Thyroid gland (tissue), 4 donors: ENCODE results near the gene ZNF740. TPM values are rescaled to one million over a fixed set of nuclear protein-coding genes. Genes with fewer than 3 reads are reported as not detected.

Experiments used
- DNase-seq, 2 donors: peaks; one replicate each; pipeline ENCODE4 v3.0.0-alpha.2; 2019
- H3K27ac ChIP-seq, 3 donors: fragments of 200-600 bp; sonication (generic); 1 replicate in 2 of 3; 2 replicates in 1 of 3; pipeline ENCODE4 v1.5.1; 2016 to 2019; ENCODE audit warnings: mild to moderate bottlenecking in 1 of 3, moderate library complexity in 1 of 3
- H3K27me3 ChIP-seq: fragments of 200-600 bp; sonication (generic); one replicate; pipeline ENCODE4 v1.5.1; 2019
- H3K36me3 ChIP-seq, 2 donors: fragments of 200-600 bp; sonication (generic); one replicate each; pipeline ENCODE4 v1.5.1; 2016 to 2019
- H3K4me1 ChIP-seq, 2 donors: fragments of 200-600 bp; sonication (generic); one replicate each; pipeline ENCODE4 v1.5.1; 2017 to 2019
- H3K4me3 ChIP-seq, 3 donors: fragments of 200-600 bp; sonication (generic); replicated peaks in 1 of 3; 1 replicate in 2 of 3; 2 replicates in 1 of 3; pipeline ENCODE4 v1.5.1; 2016; ENCODE audit warnings: mild to moderate bottlenecking in 1 of 3
- H3K9me3 ChIP-seq: fragments of 200-600 bp; sonication (generic); one replicate; pipeline ENCODE4 v1.5.1; 2017
- CTCF ChIP-seq, 6 experiments: fragments of 200-600 bp in 3 of 6; fragments of 450-650 bp in 3 of 6; sonication (generic) in 3 of 6; IDR thresholded peaks; one replicate each; pipeline ENCODE4 v1.5.1; 2016 to 2019; ENCODE audit warnings: antibody characterized with exemption in 6 of 6, mild to moderate bottlenecking in 2 of 6, inconsistent platforms in 1 of 6, moderate library complexity in 1 of 6
- POLR2A ChIP-seq, 2 donors: fragments of 450-650 bp; IDR thresholded peaks; one replicate each; pipeline ENCODE4 v1.6.1; 2017; ENCODE audit warnings: antibody characterized with exemption in 2 of 2, mild to moderate bottlenecking in 2 of 2, moderate library complexity in 1 of 2
- WGBS, 2 donors: methylation state at CpG; one replicate each; pipeline ENCODE4 v1.1.5; 2017; 5-methylcytosine and 5-hydroxymethylcytosine counted together
- intact Hi-C: fragments of 100-400 bp; cut with DNase I; formaldehyde crosslinking; loops from one replicate; pipeline ENCODE4 v1.15.1; 2023
- total RNA-seq, 4 donors: library from RNA; depleted of rRNA; stranded (reverse); fragments of >200 nt; gene quantifications; one replicate each; pipeline ENCODE4 v1.2.3, GENCODE V29; 2016

The ZNF740 gene
- total RNA-seq, 4 donors from 2014 or later, result 16.5 to 22.8 (median 20.6) TPM

- Histone ChIP-seq H3K4me3 (peak overlapping the region in 1 of 3 donors; percentile 9), H3K27ac (peak overlapping the region in 1 of 3 donors; percentile 34), H3K36me3 (no peaks in the 10 kb centered on the region), H3K4me1 (peaks cover 7 to 13% of the 10 kb centered on the region in 2 donors), H3K9me3 (no peaks in the 10 kb centered on the region), H3K27me3 (no peaks in the 10 kb centered on the region)
- TF ChIP-seq POLR2A (IDR thresholded peaks at IDR 0.05), result no peak
- no peak for TF ChIP-seq CTCF (IDR thresholded peaks at IDR 0.05)
- intact Hi-C loops, result loop anchor here (5.0 to 10.0 kb wide), 2 partner anchors 35 to 132 kb away; no protein-coding TSS in a partner anchor
- 64 to 74% methylated on average over 10 to 11 of the region's 19 CpGs for WGBS, 2 donors
- peak; percentile 77 to 82 for DNase-seq
Observed at GRCh38 chr12:53197011-53197640, 16.6 kb downstream of the ZNF740 start.

- TF ChIP-seq CTCF (IDR thresholded peaks at IDR 0.05), result no peak
- no peak for TF ChIP-seq POLR2A (IDR thresholded peaks at IDR 0.05)
Observed at GRCh38 chr12:53198486-53199110, 18.1 kb downstream of the ZNF740 start.

GRCh38 chr12:53199700-53200099 lies 19.2 kb downstream of the ZNF740 start:
- WGBS, 2 donors, result 93 to 96% methylated on average over 3 of the region's 3 CpGs
- H3K4me1 ChIP-seq, result peaks cover 7 to 13% of the 10 kb centered on the region in 2 donors
- H3K9me3 ChIP-seq, result no peaks in the 10 kb centered on the region
- H3K27me3 ChIP-seq, result no peaks in the 10 kb centered on the region
- no peak for DNase-seq
- no peak overlapping the region for H3K27ac ChIP-seq
- TF ChIP-seq POLR2A (IDR thresholded peaks at IDR 0.05), result no peak
- no peak for TF ChIP-seq CTCF (IDR thresholded peaks at IDR 0.05)
- no peaks in the 10 kb centered on the region for H3K36me3 ChIP-seq
- no peak overlapping the region for H3K4me3 ChIP-seq
- intact Hi-C loops, result loop anchor here (5.0 to 10.0 kb wide), 2 partner anchors 37 to 135 kb away; no protein-coding TSS in a partner anchor

More at GRCh38 chr12:53198486-53199110, 18.1 kb downstream of the ZNF740 start:
- H3K4me3 ChIP-seq, result no peak overlapping the region
- no peak for DNase-seq
- intact Hi-C loops, result loop anchor here (5.0 to 10.0 kb wide), 2 partner anchors 36 to 134 kb away; no protein-coding TSS in a partner anchor
- H3K27me3 ChIP-seq, result no peaks in the 10 kb centered on the region
- no peaks in the 10 kb centered on the region for H3K9me3 ChIP-seq
- no peaks in the 10 kb centered on the region for H3K36me3 ChIP-seq
- WGBS, 2 donors, result 85 to 89% methylated on average over 5 of the region's 5 CpGs
- H3K4me1 ChIP-seq, result peaks cover 7 to 13% of the 10 kb centered on the region in 2 donors
- no peak overlapping the region for H3K27ac ChIP-seq

- Histone ChIP-seq H3K9me3 (no peaks in the 10 kb centered on the region), H3K27me3 (no peaks in the 10 kb centered on the region), H3K36me3 (no peaks in the 10 kb centered on the region), H3K27ac (no peak overlapping the region), H3K4me3 (no peak overlapping the region), H3K4me1 (peaks cover 7 to 13% of the 10 kb centered on the region in 2 donors)
- intact Hi-C loops, result no loop called here
- DNase-seq, result no peak
- TF ChIP-seq POLR2A (IDR thresholded peaks at IDR 0.05), result no peak
- TF ChIP-seq CTCF (IDR thresholded peaks at IDR 0.05), result no peak
- WGBS, 2 donors, result 89 to 100% methylated on average over 1 to 2 of the region's 2 CpGs
Observed at GRCh38 chr12:53200107-53200457, 19.6 kb downstream of the ZNF740 start.
